ENCODE data around the gene ANKRD50. TPM values are rescaled to one million over a fixed set of nuclear protein-coding genes. Genes with fewer than 3 reads are reported as not detected.

ANKRD50 gene
- total RNA-seq, 4 donors from 2014 or later, result 20.5 to 40.2 (median 29.9) TPM

DNA sequence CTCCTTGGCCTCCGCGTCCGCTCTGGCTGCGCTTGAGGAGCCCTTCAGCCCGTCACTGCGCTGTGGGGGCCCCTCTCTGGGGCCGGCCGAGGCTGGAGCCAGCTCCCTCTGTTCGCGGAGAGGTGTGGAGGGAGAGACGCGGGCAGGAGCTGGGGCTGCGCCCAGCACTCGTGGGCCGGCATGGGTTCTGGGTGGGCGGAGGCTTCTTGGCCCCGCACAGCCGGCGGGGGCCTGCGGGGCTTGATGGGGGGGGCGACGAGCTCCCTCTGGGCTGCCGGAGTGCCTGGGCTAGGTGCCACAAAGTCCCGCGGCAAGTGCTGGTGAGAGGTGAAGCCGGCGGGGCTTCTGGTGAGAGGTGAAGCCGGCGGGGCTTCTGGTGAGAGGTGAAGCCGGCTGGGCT, 61.9 kb downstream of the ANKRD50 start:
- WGBS, result 97% methylated on average over 30 of the region's 30 CpGs
- TF ChIP-seq POLR2AphosphoS5 (IDR thresholded peaks at IDR 0.05), result no peak
- no peak for TF ChIP-seq POLR2A (IDR thresholded peaks at IDR 0.05)
- TF ChIP-seq EP300 (IDR thresholded peaks at IDR 0.05), result no peak
- TF ChIP-seq, protein P1, sequence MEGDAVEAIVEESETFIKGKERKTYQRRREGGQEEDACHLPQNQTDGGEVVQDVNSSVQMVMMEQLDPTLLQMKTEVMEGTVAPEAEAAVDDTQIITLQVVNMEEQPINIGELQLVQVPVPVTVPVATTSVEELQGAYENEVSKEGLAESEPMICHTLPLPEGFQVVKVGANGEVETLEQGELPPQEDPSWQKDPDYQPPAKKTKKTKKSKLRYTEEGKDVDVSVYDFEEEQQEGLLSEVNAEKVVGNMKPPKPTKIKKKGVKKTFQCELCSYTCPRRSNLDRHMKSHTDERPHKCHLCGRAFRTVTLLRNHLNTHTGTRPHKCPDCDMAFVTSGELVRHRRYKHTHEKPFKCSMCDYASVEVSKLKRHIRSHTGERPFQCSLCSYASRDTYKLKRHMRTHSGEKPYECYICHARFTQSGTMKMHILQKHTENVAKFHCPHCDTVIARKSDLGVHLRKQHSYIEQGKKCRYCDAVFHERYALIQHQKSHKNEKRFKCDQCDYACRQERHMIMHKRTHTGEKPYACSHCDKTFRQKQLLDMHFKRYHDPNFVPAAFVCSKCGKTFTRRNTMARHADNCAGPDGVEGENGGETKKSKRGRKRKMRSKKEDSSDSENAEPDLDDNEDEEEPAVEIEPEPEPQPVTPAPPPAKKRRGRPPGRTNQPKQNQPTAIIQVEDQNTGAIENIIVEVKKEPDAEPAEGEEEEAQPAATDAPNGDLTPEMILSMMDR (IDR thresholded peaks at IDR 0.05), result no peak
- H3K4me1 ChIP-seq, result no peaks in the 10 kb centered on the region
- DNase-seq (ENCODE audit: low spot score in 2 of 2), result no peak
- no peak overlapping the region for H3K4me3 ChIP-seq
- H3K27ac ChIP-seq, result no peak overlapping the region
- H3K9me3 ChIP-seq, result no peaks in the 10 kb centered on the region
- peaks cover 8% of the 10 kb centered on the region for H3K36me3 ChIP-seq
- no peaks in the 10 kb centered on the region for H3K27me3 ChIP-seq

DNA sequence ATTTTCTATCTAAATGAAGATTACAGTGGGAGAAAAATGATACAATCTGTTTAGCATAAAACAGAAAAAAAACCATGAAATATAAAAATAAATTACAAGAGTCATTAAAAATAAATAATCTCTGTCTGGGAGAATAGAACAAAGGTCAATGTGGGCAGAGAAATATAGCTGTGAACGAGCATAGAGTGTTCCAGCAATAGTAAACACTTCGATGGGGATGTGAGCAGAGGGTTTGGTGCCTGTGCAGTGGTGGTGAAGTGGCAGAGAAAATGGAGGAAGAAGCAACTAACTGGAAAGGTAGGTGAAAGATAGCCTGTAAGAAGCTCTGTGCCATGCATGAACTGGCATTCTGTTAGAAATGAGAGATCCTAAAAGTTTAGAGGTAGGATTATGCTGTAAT, 64.9 kb downstream of the ANKRD50 start:
- DNase-seq (ENCODE audit: low spot score in 2 of 2), result no peak
- no peaks in the 10 kb centered on the region for H3K27me3 ChIP-seq
- no peak overlapping the region for H3K27ac ChIP-seq
- no peaks in the 10 kb centered on the region for H3K4me1 ChIP-seq
- WGBS, result 67% methylated on average over 2 of the region's 2 CpGs
- no peak overlapping the region for H3K4me3 ChIP-seq
- TF ChIP-seq, protein P1 (IDR thresholded peaks at IDR 0.05), result no peak
- no peak for TF ChIP-seq POLR2A (IDR thresholded peaks at IDR 0.05)
- no peak for TF ChIP-seq POLR2AphosphoS5 (IDR thresholded peaks at IDR 0.05)
- TF ChIP-seq EP300 (IDR thresholded peaks at IDR 0.05), result no peak
- H3K36me3 ChIP-seq, result peaks cover 8% of the 10 kb centered on the region
- no peaks in the 10 kb centered on the region for H3K9me3 ChIP-seq

DNA sequence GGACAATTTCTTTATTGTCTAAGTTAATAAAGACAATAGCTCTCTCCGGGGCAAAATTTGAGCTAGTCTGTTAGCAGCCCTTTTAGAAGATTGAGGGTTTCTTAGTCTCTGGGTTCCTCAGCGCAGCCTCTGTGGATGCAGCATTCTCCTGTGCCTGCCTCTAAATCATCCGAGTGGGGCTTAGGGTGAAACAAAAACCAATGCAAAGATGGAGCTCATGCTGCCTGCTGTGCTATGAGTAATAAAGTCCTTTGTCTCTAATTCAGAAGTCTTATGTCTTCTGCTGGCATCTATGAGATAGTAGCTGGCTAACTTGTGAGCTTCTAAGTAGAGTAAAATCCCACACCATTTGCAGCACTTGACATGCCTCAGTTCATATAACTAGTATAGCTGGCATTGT, 67.9 kb downstream of the ANKRD50 start:
- no peak overlapping the region for H3K27ac ChIP-seq
- H3K9me3 ChIP-seq, result no peaks in the 10 kb centered on the region
- H3K27me3 ChIP-seq, result no peaks in the 10 kb centered on the region
- 86% methylated on average over 3 of the region's 3 CpGs for WGBS
- TF ChIP-seq POLR2AphosphoS5 (IDR thresholded peaks at IDR 0.05) (no peak), EP300 (IDR thresholded peaks at IDR 0.05) (no peak), POLR2A (IDR thresholded peaks at IDR 0.05) (no peak)
- TF ChIP-seq, protein P1 (IDR thresholded peaks at IDR 0.05), result no peak
- no peak for DNase-seq (ENCODE audit: low spot score in 2 of 2)
- no peak overlapping the region for H3K4me3 ChIP-seq
- H3K4me1 ChIP-seq, result peaks cover 9% of the 10 kb centered on the region
- H3K36me3 ChIP-seq, result no peaks in the 10 kb centered on the region

DNA sequence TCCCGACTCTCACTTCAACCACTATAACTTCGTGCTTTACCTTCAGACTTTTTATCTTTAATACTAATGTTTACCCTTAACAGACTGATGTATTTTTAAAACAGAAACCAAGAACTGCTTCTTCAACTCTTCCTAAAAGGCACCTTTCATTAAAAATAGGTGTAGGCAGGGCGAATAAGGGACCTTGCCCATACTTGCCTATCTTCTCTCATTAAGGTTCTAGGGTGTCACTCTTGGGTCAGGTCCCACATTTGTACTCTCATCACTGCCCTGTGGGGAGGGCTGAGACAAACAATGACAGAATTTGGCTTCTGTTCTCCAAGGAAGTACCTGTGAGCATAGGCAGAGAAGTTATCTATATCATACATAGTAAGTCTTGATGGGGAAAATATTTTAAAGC, 69.7 kb downstream of the ANKRD50 start:
- WGBS, result 53% methylated on average over 3 of the region's 3 CpGs
- Histone ChIP-seq H3K36me3 (no peaks in the 10 kb centered on the region), H3K27me3 (no peaks in the 10 kb centered on the region), H3K4me3 (no peak overlapping the region), H3K4me1 (peaks cover 9% of the 10 kb centered on the region), H3K9me3 (no peaks in the 10 kb centered on the region), H3K27ac (no peak overlapping the region)
- TF ChIP-seq, protein P1 (IDR thresholded peaks at IDR 0.05), result no peak
- TF ChIP-seq EP300 (IDR thresholded peaks at IDR 0.05), result no peak
- no peak for TF ChIP-seq POLR2AphosphoS5 (IDR thresholded peaks at IDR 0.05)
- no peak for TF ChIP-seq POLR2A (IDR thresholded peaks at IDR 0.05)
- no peak for DNase-seq (ENCODE audit: low spot score in 2 of 2)

DNA sequence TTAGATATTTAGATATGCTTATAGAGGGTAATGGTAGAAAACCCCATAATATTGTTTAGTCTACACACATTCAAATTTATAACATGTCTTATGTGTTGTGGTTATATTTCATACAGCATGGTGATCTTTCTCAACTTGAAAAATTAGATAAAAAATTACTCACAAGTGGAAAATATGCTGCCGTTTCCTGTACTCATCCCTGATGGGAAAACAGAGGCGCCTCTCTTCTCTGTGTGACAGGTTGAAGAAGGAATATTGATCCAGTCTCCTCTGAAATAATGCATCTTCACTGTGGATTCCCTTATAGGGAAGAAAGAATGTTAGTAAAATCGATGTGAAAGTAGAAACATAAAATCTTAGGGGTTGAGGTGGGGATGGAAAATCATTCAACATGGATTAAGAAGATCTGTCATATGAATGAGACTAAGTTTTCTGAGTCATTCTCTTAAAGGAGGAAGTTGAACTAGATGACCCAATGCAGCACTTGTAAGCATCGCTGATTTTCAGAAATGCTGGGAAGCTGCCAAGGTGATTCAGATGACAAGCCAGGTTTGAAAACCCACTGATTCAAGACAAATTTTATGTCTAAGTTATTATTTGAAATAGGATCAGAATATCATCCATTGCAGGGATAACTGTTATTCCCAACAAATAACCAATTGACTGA, 70.7 kb downstream of the ANKRD50 start:
- no peak overlapping the region for H3K4me3 ChIP-seq
- H3K27ac ChIP-seq, result no peak overlapping the region
- DNase-seq (ENCODE audit: low spot score in 2 of 2), result no peak
- no peaks in the 10 kb centered on the region for H3K9me3 ChIP-seq
- H3K4me1 ChIP-seq, result peaks cover 9% of the 10 kb centered on the region
- H3K36me3 ChIP-seq, result no peaks in the 10 kb centered on the region
- 59% methylated on average over 4 of the region's 4 CpGs for WGBS
- H3K27me3 ChIP-seq, result no peaks in the 10 kb centered on the region
- TF ChIP-seq, protein P1 (IDR thresholded peaks at IDR 0.05), result no peak
- no peak for TF ChIP-seq POLR2A (IDR thresholded peaks at IDR 0.05)
- no peak for TF ChIP-seq POLR2AphosphoS5 (IDR thresholded peaks at IDR 0.05)
- TF ChIP-seq EP300 (IDR thresholded peaks at IDR 0.05), result no peak

Measured in suprapubic skin (tissue), 4 donors.